ENCODE results near the gene ACTG2. TPM values are rescaled to one million over a fixed set of nuclear protein-coding genes. Genes with fewer than 3 reads are reported as not detected.
A peak's percentile ranks its signal among the peaks of the same experiment; 100 is the strongest.

The ACTG2 gene
- total RNA-seq, 4 donors from 2014 or later, result 2,261 to 5,929 (median 3,123) TPM

- H3K4me3 ChIP-seq, result no peak overlapping the region
- H3K4me1 ChIP-seq, result peaks cover 0 to 7% (median 0%) of the 10 kb centered on the region in 3 donors
- peak overlapping the region in 3 of 4 donors; percentile 43 to 77 (median 67) for H3K27ac ChIP-seq
- no peaks in the 10 kb centered on the region for H3K27me3 ChIP-seq
- WGBS, 2 donors (ENCODE audit: low coverage in 1 of 2), result 92% methylated on average over 3 of the region's 4 CpGs; no CpG with 5 or more reads in 1 of the 2 donors
- TF ChIP-seq POLR2A (IDR thresholded peaks at IDR 0.05) (no peak), EP300 (IDR thresholded peaks at IDR 0.05) (no peak), POLR2AphosphoS5 (IDR thresholded peaks at IDR 0.05) (no peak), CTCF (IDR thresholded peaks at IDR 0.05) (no peak)
- H3K9me3 ChIP-seq, result no peaks in the 10 kb centered on the region
- no peak for ATAC-seq
- H3K36me3 ChIP-seq, result peaks cover 5 to 90% of the 10 kb centered on the region in 2 donors
These were observed 21.9 kb downstream of the ACTG2 start for GRCh38 chr2:73914667-73915066.

GRCh38 chr2:73915437-73915993 is 22.7 kb downstream of the ACTG2 start:
- H3K4me3 ChIP-seq, result no peak overlapping the region
- H3K27ac ChIP-seq, result peak overlapping the region in 2 of 4 donors; percentile 57 to 77
- H3K4me1 ChIP-seq, result peaks cover 0 to 7% (median 0%) of the 10 kb centered on the region in 3 donors
- 72 to 86% methylated on average over 1 to 4 of the region's 5 CpGs for WGBS, 2 donors (ENCODE audit: low coverage in 1 of 2)
- ATAC-seq, result no peak
- H3K9me3 ChIP-seq, result no peaks in the 10 kb centered on the region
- TF ChIP-seq EP300 (IDR thresholded peaks at IDR 0.05) (no peak), POLR2A (IDR thresholded peaks at IDR 0.05) (no peak), CTCF (IDR thresholded peaks at IDR 0.05) (no peak), POLR2AphosphoS5 (IDR thresholded peaks at IDR 0.05) (no peak)
- H3K27me3 ChIP-seq, result no peaks in the 10 kb centered on the region
- peaks cover 5 to 90% of the 10 kb centered on the region in 2 donors for H3K36me3 ChIP-seq

GRCh38 chr2:73916666-73917065 is 23.9 kb downstream of the ACTG2 start:
- H3K4me1 ChIP-seq, result peaks cover 0 to 14% (median 0%) of the 10 kb centered on the region in 3 donors
- H3K27ac ChIP-seq, result peak overlapping the region in 3 of 4 donors; percentile 15 to 77 (median 57)
- H3K36me3 ChIP-seq, result peaks cover 5 to 79% of the 10 kb centered on the region in 2 donors
- no peak for TF ChIP-seq POLR2A (IDR thresholded peaks at IDR 0.05)
- TF ChIP-seq EP300 (IDR thresholded peaks at IDR 0.05), result no peak
- no peak for TF ChIP-seq POLR2AphosphoS5 (IDR thresholded peaks at IDR 0.05)
- no peak for TF ChIP-seq CTCF (IDR thresholded peaks at IDR 0.05)
- no peak for ATAC-seq
- H3K27me3 ChIP-seq, result no peaks in the 10 kb centered on the region
- WGBS, 2 donors (ENCODE audit: low coverage in 1 of 2), result 0% methylated on average over 1 of the region's 2 CpGs
- no peaks in the 10 kb centered on the region for H3K9me3 ChIP-seq
- no peak overlapping the region for H3K4me3 ChIP-seq

GRCh38 chr2:73917296-73917695 is 24.5 kb downstream of the ACTG2 start:
- peaks cover 5 to 73% of the 10 kb centered on the region in 2 donors for H3K36me3 ChIP-seq
- WGBS, 2 donors (ENCODE audit: low coverage in 1 of 2), result 0% methylated on average over 1 of the region's 2 CpGs
- TF ChIP-seq CTCF (IDR thresholded peaks at IDR 0.05) (no peak), EP300 (IDR thresholded peaks at IDR 0.05) (no peak), POLR2A (IDR thresholded peaks at IDR 0.05) (no peak), POLR2AphosphoS5 (IDR thresholded peaks at IDR 0.05) (no peak)
- ATAC-seq, result no peak
- H3K9me3 ChIP-seq, result no peaks in the 10 kb centered on the region
- peaks cover 0 to 10% (median 0%) of the 10 kb centered on the region in 3 donors for H3K4me1 ChIP-seq
- no peaks in the 10 kb centered on the region for H3K27me3 ChIP-seq
- H3K4me3 ChIP-seq, result no peak overlapping the region
- H3K27ac ChIP-seq, result peak overlapping the region in 3 of 4 donors; percentile 15 to 77 (median 53)

- H3K36me3 ChIP-seq, result peaks cover 5 to 69% of the 10 kb centered on the region in 2 donors
- no peak overlapping the region for H3K4me3 ChIP-seq
- H3K27me3 ChIP-seq, result no peaks in the 10 kb centered on the region
- H3K4me1 ChIP-seq, result peaks cover 0 to 7% (median 0%) of the 10 kb centered on the region in 3 donors
- no peaks in the 10 kb centered on the region for H3K9me3 ChIP-seq
- WGBS, 2 donors (ENCODE audit: low coverage in 1 of 2), result 56 to 73% methylated on average over 2 to 3 of the region's 4 CpGs
- no peak for TF ChIP-seq POLR2AphosphoS5 (IDR thresholded peaks at IDR 0.05)
- no peak for TF ChIP-seq EP300 (IDR thresholded peaks at IDR 0.05)
- no peak for TF ChIP-seq CTCF (IDR thresholded peaks at IDR 0.05)
- no peak for TF ChIP-seq POLR2A (IDR thresholded peaks at IDR 0.05)
- peak overlapping the region in 3 of 4 donors; percentile 15 to 77 (median 53) for H3K27ac ChIP-seq
- ATAC-seq, result no peak
These were observed 24.9 kb downstream of the ACTG2 start for GRCh38 chr2:73917696-73918207.

All from gastroesophageal sphincter (tissue), 4 donors.